ENCODE results near the gene MR1. TPM values are rescaled to one million over a fixed set of nuclear protein-coding genes. Genes with fewer than 3 reads are reported as not detected.

The MR1 gene
- total and polyA plus RNA-seq, 9 of the 15 experiments (the other 6 are each of a cell fraction or from before 2014, with no cell fraction given) = 9.7 to 21.7 (median 15.6) TPM

DNA sequence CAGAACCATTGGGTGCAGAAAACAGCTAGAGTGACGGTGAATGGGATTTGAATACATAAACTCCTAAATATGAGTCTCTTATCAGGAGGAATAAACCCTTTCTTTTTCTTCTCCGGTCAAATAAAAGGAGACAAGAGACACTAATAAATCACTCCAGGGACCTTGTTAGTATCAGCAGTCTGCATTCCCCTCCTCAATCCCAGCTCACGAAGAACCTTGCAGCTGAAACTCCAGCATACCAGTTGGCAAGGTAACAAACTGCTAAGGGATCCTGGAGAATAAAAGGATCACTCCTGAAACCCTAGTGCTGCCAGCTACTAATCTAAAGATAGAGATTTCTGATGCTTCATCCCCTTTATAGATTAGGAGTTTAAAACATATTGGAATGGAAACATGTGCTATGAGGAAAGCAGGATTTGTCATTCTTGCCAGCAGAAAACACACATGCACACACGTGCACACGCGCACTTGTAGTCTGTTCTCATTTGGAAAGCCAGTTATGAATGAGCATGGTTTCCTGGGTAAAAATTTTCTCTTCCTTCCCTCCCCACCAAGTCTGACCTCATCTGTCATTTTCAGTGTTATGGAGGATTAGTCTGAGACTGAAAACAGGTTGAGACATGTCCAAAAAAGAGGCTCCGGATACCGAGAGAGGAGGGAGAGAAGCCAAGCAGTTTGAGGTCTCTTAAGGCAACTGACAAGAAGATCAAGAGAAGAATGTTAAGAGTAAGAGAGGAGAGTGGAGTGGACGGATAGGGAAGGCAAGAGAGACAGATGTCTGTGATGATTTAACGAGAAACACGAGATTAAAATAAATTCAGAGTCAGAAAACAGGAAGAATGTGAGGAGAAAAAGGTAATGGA lies 65.6 kb downstream of the MR1 start (continued):
- no peak for TF ChIP-seq SMAD3 (CRISPR knock-in tag; conservative IDR thresholded peaks at IDR 0.05)
- no peak for TF ChIP-seq ZNF324 (CRISPR knock-in tag; IDR thresholded peaks at IDR 0.05)
- no peak for TF ChIP-seq VEZF1 (CRISPR knock-in tag; IDR thresholded peaks at IDR 0.05)
- TF ChIP-seq MTA3 (IDR thresholded peaks at IDR 0.05; ENCODE audit: borderline replicate concordance) = no peak
- TF ChIP-seq, protein P1, sequence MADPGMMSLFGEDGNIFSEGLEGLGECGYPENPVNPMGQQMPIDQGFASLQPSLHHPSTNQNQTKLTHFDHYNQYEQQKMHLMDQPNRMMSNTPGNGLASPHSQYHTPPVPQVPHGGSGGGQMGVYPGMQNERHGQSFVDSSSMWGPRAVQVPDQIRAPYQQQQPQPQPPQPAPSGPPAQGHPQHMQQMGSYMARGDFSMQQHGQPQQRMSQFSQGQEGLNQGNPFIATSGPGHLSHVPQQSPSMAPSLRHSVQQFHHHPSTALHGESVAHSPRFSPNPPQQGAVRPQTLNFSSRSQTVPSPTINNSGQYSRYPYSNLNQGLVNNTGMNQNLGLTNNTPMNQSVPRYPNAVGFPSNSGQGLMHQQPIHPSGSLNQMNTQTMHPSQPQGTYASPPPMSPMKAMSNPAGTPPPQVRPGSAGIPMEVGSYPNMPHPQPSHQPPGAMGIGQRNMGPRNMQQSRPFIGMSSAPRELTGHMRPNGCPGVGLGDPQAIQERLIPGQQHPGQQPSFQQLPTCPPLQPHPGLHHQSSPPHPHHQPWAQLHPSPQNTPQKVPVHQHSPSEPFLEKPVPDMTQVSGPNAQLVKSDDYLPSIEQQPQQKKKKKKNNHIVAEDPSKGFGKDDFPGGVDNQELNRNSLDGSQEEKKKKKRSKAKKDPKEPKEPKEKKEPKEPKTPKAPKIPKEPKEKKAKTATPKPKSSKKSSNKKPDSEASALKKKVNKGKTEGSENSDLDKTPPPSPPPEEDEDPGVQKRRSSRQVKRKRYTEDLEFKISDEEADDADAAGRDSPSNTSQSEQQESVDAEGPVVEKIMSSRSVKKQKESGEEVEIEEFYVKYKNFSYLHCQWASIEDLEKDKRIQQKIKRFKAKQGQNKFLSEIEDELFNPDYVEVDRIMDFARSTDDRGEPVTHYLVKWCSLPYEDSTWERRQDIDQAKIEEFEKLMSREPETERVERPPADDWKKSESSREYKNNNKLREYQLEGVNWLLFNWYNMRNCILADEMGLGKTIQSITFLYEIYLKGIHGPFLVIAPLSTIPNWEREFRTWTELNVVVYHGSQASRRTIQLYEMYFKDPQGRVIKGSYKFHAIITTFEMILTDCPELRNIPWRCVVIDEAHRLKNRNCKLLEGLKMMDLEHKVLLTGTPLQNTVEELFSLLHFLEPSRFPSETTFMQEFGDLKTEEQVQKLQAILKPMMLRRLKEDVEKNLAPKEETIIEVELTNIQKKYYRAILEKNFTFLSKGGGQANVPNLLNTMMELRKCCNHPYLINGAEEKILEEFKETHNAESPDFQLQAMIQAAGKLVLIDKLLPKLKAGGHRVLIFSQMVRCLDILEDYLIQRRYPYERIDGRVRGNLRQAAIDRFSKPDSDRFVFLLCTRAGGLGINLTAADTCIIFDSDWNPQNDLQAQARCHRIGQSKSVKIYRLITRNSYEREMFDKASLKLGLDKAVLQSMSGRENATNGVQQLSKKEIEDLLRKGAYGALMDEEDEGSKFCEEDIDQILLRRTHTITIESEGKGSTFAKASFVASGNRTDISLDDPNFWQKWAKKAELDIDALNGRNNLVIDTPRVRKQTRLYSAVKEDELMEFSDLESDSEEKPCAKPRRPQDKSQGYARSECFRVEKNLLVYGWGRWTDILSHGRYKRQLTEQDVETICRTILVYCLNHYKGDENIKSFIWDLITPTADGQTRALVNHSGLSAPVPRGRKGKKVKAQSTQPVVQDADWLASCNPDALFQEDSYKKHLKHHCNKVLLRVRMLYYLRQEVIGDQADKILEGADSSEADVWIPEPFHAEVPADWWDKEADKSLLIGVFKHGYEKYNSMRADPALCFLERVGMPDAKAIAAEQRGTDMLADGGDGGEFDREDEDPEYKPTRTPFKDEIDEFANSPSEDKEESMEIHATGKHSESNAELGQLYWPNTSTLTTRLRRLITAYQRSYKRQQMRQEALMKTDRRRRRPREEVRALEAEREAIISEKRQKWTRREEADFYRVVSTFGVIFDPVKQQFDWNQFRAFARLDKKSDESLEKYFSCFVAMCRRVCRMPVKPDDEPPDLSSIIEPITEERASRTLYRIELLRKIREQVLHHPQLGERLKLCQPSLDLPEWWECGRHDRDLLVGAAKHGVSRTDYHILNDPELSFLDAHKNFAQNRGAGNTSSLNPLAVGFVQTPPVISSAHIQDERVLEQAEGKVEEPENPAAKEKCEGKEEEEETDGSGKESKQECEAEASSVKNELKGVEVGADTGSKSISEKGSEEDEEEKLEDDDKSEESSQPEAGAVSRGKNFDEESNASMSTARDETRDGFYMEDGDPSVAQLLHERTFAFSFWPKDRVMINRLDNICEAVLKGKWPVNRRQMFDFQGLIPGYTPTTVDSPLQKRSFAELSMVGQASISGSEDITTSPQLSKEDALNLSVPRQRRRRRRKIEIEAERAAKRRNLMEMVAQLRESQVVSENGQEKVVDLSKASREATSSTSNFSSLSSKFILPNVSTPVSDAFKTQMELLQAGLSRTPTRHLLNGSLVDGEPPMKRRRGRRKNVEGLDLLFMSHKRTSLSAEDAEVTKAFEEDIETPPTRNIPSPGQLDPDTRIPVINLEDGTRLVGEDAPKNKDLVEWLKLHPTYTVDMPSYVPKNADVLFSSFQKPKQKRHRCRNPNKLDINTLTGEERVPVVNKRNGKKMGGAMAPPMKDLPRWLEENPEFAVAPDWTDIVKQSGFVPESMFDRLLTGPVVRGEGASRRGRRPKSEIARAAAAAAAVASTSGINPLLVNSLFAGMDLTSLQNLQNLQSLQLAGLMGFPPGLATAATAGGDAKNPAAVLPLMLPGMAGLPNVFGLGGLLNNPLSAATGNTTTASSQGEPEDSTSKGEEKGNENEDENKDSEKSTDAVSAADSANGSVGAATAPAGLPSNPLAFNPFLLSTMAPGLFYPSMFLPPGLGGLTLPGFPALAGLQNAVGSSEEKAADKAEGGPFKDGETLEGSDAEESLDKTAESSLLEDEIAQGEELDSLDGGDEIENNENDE (IDR thresholded peaks at IDR 0.05; ENCODE audit: low read depth, low read length) = no peak
- no peak for TF ChIP-seq ZFP36 (IDR thresholded peaks at IDR 0.05; ENCODE audit: low read depth, low read length, partially characterized antibody)
- peak; percentile 36; the same call in 1 of the 2 replicates for TF ChIP-seq SMAD4 (CRISPR knock-in tag; conservative IDR thresholded peaks at IDR 0.05)
- TF ChIP-seq, protein P2, sequence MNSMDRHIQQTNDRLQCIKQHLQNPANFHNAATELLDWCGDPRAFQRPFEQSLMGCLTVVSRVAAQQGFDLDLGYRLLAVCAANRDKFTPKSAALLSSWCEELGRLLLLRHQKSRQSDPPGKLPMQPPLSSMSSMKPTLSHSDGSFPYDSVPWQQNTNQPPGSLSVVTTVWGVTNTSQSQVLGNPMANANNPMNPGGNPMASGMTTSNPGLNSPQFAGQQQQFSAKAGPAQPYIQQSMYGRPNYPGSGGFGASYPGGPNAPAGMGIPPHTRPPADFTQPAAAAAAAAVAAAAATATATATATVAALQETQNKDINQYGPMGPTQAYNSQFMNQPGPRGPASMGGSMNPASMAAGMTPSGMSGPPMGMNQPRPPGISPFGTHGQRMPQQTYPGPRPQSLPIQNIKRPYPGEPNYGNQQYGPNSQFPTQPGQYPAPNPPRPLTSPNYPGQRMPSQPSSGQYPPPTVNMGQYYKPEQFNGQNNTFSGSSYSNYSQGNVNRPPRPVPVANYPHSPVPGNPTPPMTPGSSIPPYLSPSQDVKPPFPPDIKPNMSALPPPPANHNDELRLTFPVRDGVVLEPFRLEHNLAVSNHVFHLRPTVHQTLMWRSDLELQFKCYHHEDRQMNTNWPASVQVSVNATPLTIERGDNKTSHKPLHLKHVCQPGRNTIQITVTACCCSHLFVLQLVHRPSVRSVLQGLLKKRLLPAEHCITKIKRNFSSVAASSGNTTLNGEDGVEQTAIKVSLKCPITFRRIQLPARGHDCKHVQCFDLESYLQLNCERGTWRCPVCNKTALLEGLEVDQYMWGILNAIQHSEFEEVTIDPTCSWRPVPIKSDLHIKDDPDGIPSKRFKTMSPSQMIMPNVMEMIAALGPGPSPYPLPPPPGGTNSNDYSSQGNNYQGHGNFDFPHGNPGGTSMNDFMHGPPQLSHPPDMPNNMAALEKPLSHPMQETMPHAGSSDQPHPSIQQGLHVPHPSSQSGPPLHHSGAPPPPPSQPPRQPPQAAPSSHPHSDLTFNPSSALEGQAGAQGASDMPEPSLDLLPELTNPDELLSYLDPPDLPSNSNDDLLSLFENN (IDR thresholded peaks at IDR 0.05; ENCODE audit: low read depth in 2 of 2, low read length in 2 of 2) = no peak
- TF ChIP-seq ZNF57 (CRISPR knock-in tag; IDR thresholded peaks at IDR 0.05) = no peak
- peak; percentile 59 for TF ChIP-seq NCOA4 (IDR thresholded peaks at IDR 0.05; ENCODE audit: partially characterized antibody)
